ENCODE data around the gene KCNJ16.

DNA sequence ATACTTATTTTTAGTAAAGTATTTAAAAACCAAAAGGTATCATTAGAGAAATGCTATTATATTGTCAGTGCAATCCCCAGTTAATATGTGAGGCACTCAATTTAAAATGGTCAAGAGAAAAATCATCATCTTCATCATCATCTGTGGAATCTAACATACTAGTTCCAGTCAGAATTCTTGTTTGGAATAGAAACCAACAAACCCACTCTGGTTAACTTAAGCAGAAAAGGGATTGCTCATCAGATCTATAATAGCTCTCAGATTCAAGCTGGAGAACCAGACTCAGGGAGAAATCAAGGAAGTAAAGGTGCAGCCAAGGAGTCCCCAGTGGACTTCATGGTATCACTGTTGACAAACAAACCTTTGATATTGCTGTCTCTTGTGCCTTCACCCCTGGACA, 43.7 kb upstream of the KCNJ16 start:
- TF ChIP-seq, protein P1, sequence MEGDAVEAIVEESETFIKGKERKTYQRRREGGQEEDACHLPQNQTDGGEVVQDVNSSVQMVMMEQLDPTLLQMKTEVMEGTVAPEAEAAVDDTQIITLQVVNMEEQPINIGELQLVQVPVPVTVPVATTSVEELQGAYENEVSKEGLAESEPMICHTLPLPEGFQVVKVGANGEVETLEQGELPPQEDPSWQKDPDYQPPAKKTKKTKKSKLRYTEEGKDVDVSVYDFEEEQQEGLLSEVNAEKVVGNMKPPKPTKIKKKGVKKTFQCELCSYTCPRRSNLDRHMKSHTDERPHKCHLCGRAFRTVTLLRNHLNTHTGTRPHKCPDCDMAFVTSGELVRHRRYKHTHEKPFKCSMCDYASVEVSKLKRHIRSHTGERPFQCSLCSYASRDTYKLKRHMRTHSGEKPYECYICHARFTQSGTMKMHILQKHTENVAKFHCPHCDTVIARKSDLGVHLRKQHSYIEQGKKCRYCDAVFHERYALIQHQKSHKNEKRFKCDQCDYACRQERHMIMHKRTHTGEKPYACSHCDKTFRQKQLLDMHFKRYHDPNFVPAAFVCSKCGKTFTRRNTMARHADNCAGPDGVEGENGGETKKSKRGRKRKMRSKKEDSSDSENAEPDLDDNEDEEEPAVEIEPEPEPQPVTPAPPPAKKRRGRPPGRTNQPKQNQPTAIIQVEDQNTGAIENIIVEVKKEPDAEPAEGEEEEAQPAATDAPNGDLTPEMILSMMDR (conservative IDR thresholded peaks at IDR 0.05; ENCODE audit: low read length): no peak
- TF ChIP-seq EZH2phosphoT487 (IDR thresholded peaks at IDR 0.05; ENCODE audit: borderline replicate concordance): no peak

All from Loucy (cell line).